Measurements from ENCODE around the gene CAPN9.
"Not testable (repeated sequence)": the region's sequence is repeated elsewhere in the genome, so short reads cannot be mapped to it uniquely, and the experiment has no call there.

CAPN9 gene, protein sequence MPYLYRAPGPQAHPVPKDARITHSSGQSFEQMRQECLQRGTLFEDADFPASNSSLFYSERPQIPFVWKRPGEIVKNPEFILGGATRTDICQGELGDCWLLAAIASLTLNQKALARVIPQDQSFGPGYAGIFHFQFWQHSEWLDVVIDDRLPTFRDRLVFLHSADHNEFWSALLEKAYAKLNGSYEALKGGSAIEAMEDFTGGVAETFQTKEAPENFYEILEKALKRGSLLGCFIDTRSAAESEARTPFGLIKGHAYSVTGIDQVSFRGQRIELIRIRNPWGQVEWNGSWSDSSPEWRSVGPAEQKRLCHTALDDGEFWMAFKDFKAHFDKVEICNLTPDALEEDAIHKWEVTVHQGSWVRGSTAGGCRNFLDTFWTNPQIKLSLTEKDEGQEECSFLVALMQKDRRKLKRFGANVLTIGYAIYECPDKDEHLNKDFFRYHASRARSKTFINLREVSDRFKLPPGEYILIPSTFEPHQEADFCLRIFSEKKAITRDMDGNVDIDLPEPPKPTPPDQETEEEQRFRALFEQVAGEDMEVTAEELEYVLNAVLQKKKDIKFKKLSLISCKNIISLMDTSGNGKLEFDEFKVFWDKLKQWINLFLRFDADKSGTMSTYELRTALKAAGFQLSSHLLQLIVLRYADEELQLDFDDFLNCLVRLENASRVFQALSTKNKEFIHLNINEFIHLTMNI

DNA sequence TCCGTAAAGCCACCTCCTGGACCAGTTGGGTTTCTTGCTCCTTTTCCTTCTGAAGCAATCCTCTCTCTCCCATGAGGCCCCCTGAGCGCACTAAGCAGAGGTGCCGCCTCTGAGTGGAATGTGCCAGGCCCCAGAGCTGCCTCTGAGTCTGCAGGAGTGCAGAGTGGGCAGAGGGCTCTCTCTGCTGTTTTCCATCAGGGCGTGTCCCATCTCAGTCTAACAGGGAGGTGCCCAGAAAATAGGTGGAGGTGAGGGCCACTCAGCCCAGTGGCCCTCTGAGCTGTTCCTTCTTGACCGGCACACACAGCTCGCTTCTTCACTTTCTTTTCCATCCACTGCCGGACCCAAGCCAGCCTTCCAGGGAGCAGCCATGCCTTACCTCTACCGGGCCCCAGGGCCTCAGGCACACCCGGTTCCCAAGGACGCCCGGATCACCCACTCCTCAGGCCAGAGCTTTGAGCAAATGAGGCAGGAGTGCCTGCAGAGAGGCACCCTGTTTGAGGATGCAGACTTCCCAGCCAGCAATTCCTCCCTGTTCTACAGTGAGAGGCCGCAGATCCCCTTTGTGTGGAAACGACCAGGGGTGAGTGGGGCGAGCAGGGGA is at the start of gene CAPN9:
Gene CAPN9 (plus strand): TSS at position 262 of the 604 bp plus-strand sequence. CDS start 109 bp downstream, at position 371.
- no peaks in the 10 kb centered on the region for H3K27me3 ChIP-seq
- no peak within 1 kb of the TSS for H3K27ac ChIP-seq
- no peaks in the 10 kb centered on the region for H3K36me3 ChIP-seq
- H3K4me1 ChIP-seq (ENCODE audit: control insufficient read depth in 1 of 2, insufficient read depth in 1 of 2, low read depth in 1 of 2, low read length in 1 of 2), result peaks cover 0 to 9% of the 10 kb centered on the region in 2 experiments
- no peak within 1 kb of the TSS for H3K4me3 ChIP-seq (ENCODE audit: low read depth in 1 of 2, low read length in 1 of 2)
- no peaks in the 10 kb centered on the region for H3K9me3 ChIP-seq
- TF ChIP-seq, protein P1, sequence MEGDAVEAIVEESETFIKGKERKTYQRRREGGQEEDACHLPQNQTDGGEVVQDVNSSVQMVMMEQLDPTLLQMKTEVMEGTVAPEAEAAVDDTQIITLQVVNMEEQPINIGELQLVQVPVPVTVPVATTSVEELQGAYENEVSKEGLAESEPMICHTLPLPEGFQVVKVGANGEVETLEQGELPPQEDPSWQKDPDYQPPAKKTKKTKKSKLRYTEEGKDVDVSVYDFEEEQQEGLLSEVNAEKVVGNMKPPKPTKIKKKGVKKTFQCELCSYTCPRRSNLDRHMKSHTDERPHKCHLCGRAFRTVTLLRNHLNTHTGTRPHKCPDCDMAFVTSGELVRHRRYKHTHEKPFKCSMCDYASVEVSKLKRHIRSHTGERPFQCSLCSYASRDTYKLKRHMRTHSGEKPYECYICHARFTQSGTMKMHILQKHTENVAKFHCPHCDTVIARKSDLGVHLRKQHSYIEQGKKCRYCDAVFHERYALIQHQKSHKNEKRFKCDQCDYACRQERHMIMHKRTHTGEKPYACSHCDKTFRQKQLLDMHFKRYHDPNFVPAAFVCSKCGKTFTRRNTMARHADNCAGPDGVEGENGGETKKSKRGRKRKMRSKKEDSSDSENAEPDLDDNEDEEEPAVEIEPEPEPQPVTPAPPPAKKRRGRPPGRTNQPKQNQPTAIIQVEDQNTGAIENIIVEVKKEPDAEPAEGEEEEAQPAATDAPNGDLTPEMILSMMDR (IDR thresholded peaks at IDR 0.05), result no peak

DNA sequence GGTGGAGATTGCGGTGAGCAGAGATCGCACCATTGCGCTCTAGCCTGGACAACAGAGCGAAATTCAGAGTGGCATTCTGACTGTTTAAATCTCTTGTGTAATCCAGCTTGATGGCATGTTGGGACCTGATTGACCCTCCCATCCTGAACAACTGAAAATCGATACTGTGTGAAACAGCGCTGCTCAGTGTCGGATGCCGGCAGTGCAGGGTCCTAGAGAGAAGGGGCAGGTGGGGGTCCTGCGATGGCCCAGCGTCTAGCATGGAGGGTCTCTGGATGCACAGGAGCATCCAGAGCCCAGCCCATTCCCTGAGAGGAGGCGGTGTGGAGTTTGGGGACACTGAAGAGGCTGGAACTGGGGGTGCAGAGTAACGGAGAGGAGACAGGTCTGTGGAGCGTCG is 49.1 kb upstream of the CAPN9 start:
- peaks cover 15% of the 10 kb centered on the region for H3K36me3 ChIP-seq
- TF ChIP-seq, protein P1 (IDR thresholded peaks at IDR 0.05), result no peak
- no peaks in the 10 kb centered on the region for H3K27me3 ChIP-seq
- H3K27ac ChIP-seq, result no peak overlapping the region
- H3K4me3 ChIP-seq (ENCODE audit: low read depth in 1 of 2, low read length in 1 of 2), result no peak overlapping the region
- no peaks in the 10 kb centered on the region for H3K9me3 ChIP-seq
- H3K4me1 ChIP-seq (ENCODE audit: control insufficient read depth in 1 of 2, insufficient read depth in 1 of 2, low read depth in 1 of 2, low read length in 1 of 2), result no peaks in the 10 kb centered on the region

DNA sequence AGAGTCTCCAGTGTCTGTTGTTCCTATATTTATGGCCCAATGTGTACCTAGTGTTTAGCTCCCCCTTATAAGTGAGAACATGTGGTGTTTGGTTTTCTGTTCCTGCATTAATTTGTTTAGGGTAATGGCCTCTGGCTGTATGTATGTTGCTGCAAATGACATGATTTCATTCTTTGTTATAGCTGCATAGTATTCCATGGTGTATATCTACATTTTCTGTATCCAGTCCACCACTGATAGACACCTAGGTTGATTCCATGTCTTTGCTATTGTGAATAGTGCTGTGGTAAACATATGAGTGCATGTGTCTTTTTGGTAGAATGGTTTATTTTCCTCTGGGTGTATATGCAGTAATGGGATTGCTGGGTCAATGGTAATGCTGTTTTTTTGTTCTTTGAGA is 48.2 kb upstream of the CAPN9 start:
- not testable (repeated sequence) for H3K9me3 ChIP-seq; H3K4me1 ChIP-seq (ENCODE audit: control insufficient read depth in 1 of 2, insufficient read depth in 1 of 2, low read depth in 1 of 2, low read length in 1 of 2)

DNA sequence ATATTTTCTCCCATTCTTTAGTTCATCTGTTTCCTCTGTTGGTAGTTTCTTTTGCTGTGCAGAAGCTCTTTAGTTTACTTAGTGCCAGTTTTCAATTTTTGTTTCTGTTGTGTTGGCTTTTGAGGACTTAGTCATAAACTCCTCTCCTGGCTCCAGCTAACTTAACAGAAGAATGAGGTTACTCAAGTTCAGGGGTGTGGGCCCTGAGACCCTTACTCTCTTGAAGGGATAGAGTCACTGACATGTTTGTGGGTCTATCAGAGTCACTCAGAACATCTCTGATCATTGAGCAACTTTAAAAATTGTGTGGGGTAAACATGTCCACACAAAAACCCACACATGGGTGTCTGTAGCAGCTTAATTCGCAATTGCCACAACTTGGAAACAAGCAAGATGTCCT is 47.5 kb upstream of the CAPN9 start:
- no peaks in the 10 kb centered on the region for H3K27me3 ChIP-seq
- H3K27ac ChIP-seq, result no peak overlapping the region
- no peaks in the 10 kb centered on the region for H3K36me3 ChIP-seq
- H3K9me3 ChIP-seq, result no peaks in the 10 kb centered on the region
- TF ChIP-seq, protein P1 (IDR thresholded peaks at IDR 0.05), result no peak
- no peak overlapping the region for H3K4me3 ChIP-seq (ENCODE audit: low read depth in 1 of 2, low read length in 1 of 2)
- no peaks in the 10 kb centered on the region for H3K4me1 ChIP-seq (ENCODE audit: control insufficient read depth in 1 of 2, insufficient read depth in 1 of 2, low read depth in 1 of 2, low read length in 1 of 2)

More for the DNA sequence above, 48.2 kb upstream of the CAPN9 start:
- not testable (repeated sequence) for H3K36me3 ChIP-seq; H3K4me3 ChIP-seq (ENCODE audit: low read depth in 1 of 2, low read length in 1 of 2); H3K27me3 ChIP-seq; H3K27ac ChIP-seq

DNA sequence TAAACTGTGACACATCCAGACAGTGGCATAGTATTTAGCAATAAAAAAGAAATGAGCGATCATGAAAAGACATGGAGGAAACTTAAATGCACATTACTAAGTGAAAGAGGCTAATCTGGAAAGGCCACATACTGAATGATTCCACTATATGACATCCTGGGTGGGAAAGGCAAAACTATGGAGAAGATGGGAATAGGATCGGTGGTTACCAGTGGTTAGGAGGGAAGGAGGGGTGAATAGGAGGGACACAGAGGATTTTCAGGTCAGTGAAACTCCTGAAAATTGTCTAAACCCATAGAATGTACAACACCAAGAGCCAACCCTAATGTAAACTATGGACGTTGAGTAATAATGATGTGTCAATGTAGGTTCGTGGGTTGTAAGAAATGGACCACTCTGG is 47.1 kb upstream of the CAPN9 start:
- Histone ChIP-seq H3K4me3 (ENCODE audit: low read depth in 1 of 2, low read length in 1 of 2) (no peak overlapping the region), H3K4me1 (ENCODE audit: control insufficient read depth in 1 of 2, insufficient read depth in 1 of 2, low read depth in 1 of 2, low read length in 1 of 2) (no peaks in the 10 kb centered on the region), H3K9me3 (no peaks in the 10 kb centered on the region), H3K27ac (no peak overlapping the region), H3K36me3 (no peaks in the 10 kb centered on the region), H3K27me3 (no peaks in the 10 kb centered on the region)
- TF ChIP-seq, protein P1 (IDR thresholded peaks at IDR 0.05), result no peak

DNA sequence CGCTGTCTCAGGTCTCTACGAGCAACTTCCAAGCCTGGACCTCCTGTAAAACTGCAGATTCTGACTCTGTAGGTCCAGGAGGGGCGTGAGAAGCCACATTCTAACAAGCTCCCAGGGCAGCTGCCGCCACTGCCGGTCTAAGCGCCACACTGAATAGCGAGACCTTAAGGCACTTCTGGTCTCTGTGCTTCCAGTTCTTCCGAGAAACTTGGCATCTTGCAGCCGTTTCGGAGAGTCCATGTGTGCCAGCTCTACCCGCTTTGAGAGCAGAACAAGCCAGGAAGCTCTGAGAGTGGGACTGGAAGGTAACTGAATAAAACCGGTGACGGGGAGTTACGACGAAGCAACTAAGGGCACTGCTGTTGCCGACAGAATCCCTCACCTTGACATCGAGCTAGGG is 45.8 kb upstream of the CAPN9 start:
- H3K4me1 ChIP-seq (ENCODE audit: control insufficient read depth in 1 of 2, insufficient read depth in 1 of 2, low read depth in 1 of 2, low read length in 1 of 2), result no peaks in the 10 kb centered on the region
- no peaks in the 10 kb centered on the region for H3K9me3 ChIP-seq
- H3K4me3 ChIP-seq (ENCODE audit: low read depth in 1 of 2, low read length in 1 of 2), result no peak overlapping the region
- H3K36me3 ChIP-seq, result no peaks in the 10 kb centered on the region
- TF ChIP-seq, protein P1 (IDR thresholded peaks at IDR 0.05), result no peak
- H3K27ac ChIP-seq, result no peak overlapping the region
- no peaks in the 10 kb centered on the region for H3K27me3 ChIP-seq

Measured in neutrophil (primary cell).